ENCODE data around the gene CDS2. TPM values are rescaled to one million over a fixed set of nuclear protein-coding genes. Genes with fewer than 3 reads are reported as not detected.

Gene CDS2
- total RNA-seq, 2 donors from 2014 or later = 31.7 to 44.3 TPM

GRCh38 chr20:5146099-5146668 is 19.4 kb downstream of the CDS2 start:
- Histone ChIP-seq H3K4me1 (peaks cover 6% of the 10 kb centered on the region), H3K4me3 (no peak overlapping the region), H3K27ac (no peak overlapping the region), H3K9ac (ENCODE audit: low read depth in 2 of 2, low read length in 2 of 2) (no peak overlapping the region), H3K9me3 (no peaks in the 10 kb centered on the region), H3K36me3 (no peaks in the 10 kb centered on the region), H3K27me3 (no peaks in the 10 kb centered on the region)
- no peak for DNase-seq
- no peak for TF ChIP-seq CTCF (IDR thresholded peaks at IDR 0.05)
- intact Hi-C loops (cut with DNase I) = no loop called here

- Histone ChIP-seq H3K4me1 (peaks cover 6% of the 10 kb centered on the region), H3K27ac (no peak overlapping the region), H3K9ac (ENCODE audit: low read depth in 2 of 2, low read length in 2 of 2) (no peak overlapping the region), H3K9me3 (no peaks in the 10 kb centered on the region), H3K27me3 (no peaks in the 10 kb centered on the region), H3K36me3 (no peaks in the 10 kb centered on the region), H3K4me3 (no peak overlapping the region)
- no peak for TF ChIP-seq CTCF (IDR thresholded peaks at IDR 0.05)
- no peak for DNase-seq
- intact Hi-C loops (cut with DNase I) = no loop called here
Measured at GRCh38 chr20:5146871-5147592, 20.2 kb downstream of the CDS2 start.

- Histone ChIP-seq H3K36me3 (no peaks in the 10 kb centered on the region), H3K27me3 (no peaks in the 10 kb centered on the region), H3K9ac (ENCODE audit: low read depth in 2 of 2, low read length in 2 of 2) (no peak overlapping the region), H3K9me3 (no peaks in the 10 kb centered on the region), H3K27ac (no peak overlapping the region), H3K4me1 (peaks cover 6% of the 10 kb centered on the region), H3K4me3 (no peak overlapping the region)
- DNase-seq = no peak
- intact Hi-C loops (cut with DNase I) = no loop called here
- TF ChIP-seq CTCF (IDR thresholded peaks at IDR 0.05) = no peak
Measured at GRCh38 chr20:5148581-5148980, 21.8 kb downstream of the CDS2 start.

GRCh38 chr20:5149892-5150225 is 23.1 kb downstream of the CDS2 start:
- Histone ChIP-seq H3K27me3 (no peaks in the 10 kb centered on the region), H3K4me1 (peaks cover 6% of the 10 kb centered on the region), H3K27ac (peak overlapping the region; percentile 40), H3K36me3 (no peaks in the 10 kb centered on the region), H3K9me3 (no peaks in the 10 kb centered on the region), H3K9ac (ENCODE audit: low read depth in 2 of 2, low read length in 2 of 2) (no peak overlapping the region), H3K4me3 (no peak overlapping the region)
- no peak for TF ChIP-seq CTCF (IDR thresholded peaks at IDR 0.05)
- intact Hi-C loops (cut with DNase I) = no loop called here
- DNase-seq = no peak

- Histone ChIP-seq H3K36me3 (no peaks in the 10 kb centered on the region), H3K9ac (ENCODE audit: low read depth in 2 of 2, low read length in 2 of 2) (no peak overlapping the region), H3K4me1 (peaks cover 6% of the 10 kb centered on the region), H3K4me3 (no peak overlapping the region), H3K27ac (peak overlapping the region; percentile 40), H3K9me3 (no peaks in the 10 kb centered on the region), H3K27me3 (no peaks in the 10 kb centered on the region)
- peak; percentile 27 for DNase-seq
- TF ChIP-seq CTCF (IDR thresholded peaks at IDR 0.05) = no peak
- intact Hi-C loops (cut with DNase I) = no loop called here
Measured at GRCh38 chr20:5150226-5151076, 23.6 kb downstream of the CDS2 start.
